ENCODE results near the gene MCF2L2. TPM values are rescaled to one million over a fixed set of nuclear protein-coding genes. Genes with fewer than 3 reads are reported as not detected.

The MCF2L2 gene
- total and polyA plus RNA-seq, 2 experiments from 2014 or later = 4.4 to 12.9 TPM

GRCh38 chr3:183284570-183284969 lies 143.8 kb downstream of the MCF2L2 start:
- Histone ChIP-seq H3K27ac (no peak overlapping the region), H3K9me3 (ENCODE audit: low read depth) (no peaks in the 10 kb centered on the region), H3K4me3 (no peak overlapping the region), H3K4me1 (ENCODE audit: low read depth) (no peaks in the 10 kb centered on the region), H3K36me3 (no peaks in the 10 kb centered on the region), H3K27me3 (no peaks in the 10 kb centered on the region)
- DNase-seq (ENCODE audit: low read depth in 1 of 2, low spot score in 1 of 2) = no peak
- no peak for TF ChIP-seq CTCF (IDR thresholded peaks at IDR 0.05; ENCODE audit: low read depth, low read length)

GRCh38 chr3:183283886-183284285 lies 144.5 kb downstream of the MCF2L2 start:
- TF ChIP-seq CTCF (IDR thresholded peaks at IDR 0.05; ENCODE audit: low read depth, low read length) = no peak
- no peaks in the 10 kb centered on the region for H3K36me3 ChIP-seq
- DNase-seq (ENCODE audit: low read depth in 1 of 2, low spot score in 1 of 2) = no peak

GRCh38 chr3:183281126-183281797 lies 147.2 kb downstream of the MCF2L2 start:
- no peaks in the 10 kb centered on the region for H3K4me1 ChIP-seq (ENCODE audit: low read depth)
- H3K4me3 ChIP-seq = no peak overlapping the region
- H3K9me3 ChIP-seq (ENCODE audit: low read depth) = no peaks in the 10 kb centered on the region
- H3K36me3 ChIP-seq = no peaks in the 10 kb centered on the region
- H3K27me3 ChIP-seq = no peaks in the 10 kb centered on the region
- H3K27ac ChIP-seq = no peak overlapping the region
- TF ChIP-seq CTCF (IDR thresholded peaks at IDR 0.05; ENCODE audit: low read depth, low read length) = no peak
- no peak for DNase-seq (ENCODE audit: low read depth in 1 of 2, low spot score in 1 of 2)

More at GRCh38 chr3:183283886-183284285, 144.5 kb downstream of the MCF2L2 start:
- Histone ChIP-seq H3K27me3 (no peaks in the 10 kb centered on the region), H3K4me3 (no peak overlapping the region), H3K9me3 (ENCODE audit: low read depth) (no peaks in the 10 kb centered on the region), H3K4me1 (ENCODE audit: low read depth) (no peaks in the 10 kb centered on the region), H3K27ac (no peak overlapping the region)

GRCh38 chr3:183279371-183279770 lies 149.0 kb downstream of the MCF2L2 start:
- no peaks in the 10 kb centered on the region for H3K27me3 ChIP-seq
- no peaks in the 10 kb centered on the region for H3K36me3 ChIP-seq
- no peak overlapping the region for H3K27ac ChIP-seq
- no peaks in the 10 kb centered on the region for H3K4me1 ChIP-seq (ENCODE audit: low read depth)
- TF ChIP-seq CTCF (IDR thresholded peaks at IDR 0.05; ENCODE audit: low read depth, low read length) = no peak
- no peak overlapping the region for H3K4me3 ChIP-seq
- no peak for DNase-seq (ENCODE audit: low read depth in 1 of 2, low spot score in 1 of 2)
- H3K9me3 ChIP-seq (ENCODE audit: low read depth) = no peaks in the 10 kb centered on the region

GRCh38 chr3:183278479-183279088 lies 149.8 kb downstream of the MCF2L2 start:
- Histone ChIP-seq H3K27me3 (no peaks in the 10 kb centered on the region), H3K4me1 (ENCODE audit: low read depth) (no peaks in the 10 kb centered on the region), H3K27ac (no peak overlapping the region), H3K4me3 (no peak overlapping the region), H3K36me3 (no peaks in the 10 kb centered on the region), H3K9me3 (ENCODE audit: low read depth) (no peaks in the 10 kb centered on the region)
- TF ChIP-seq CTCF (IDR thresholded peaks at IDR 0.05; ENCODE audit: low read depth, low read length) = no peak
- no peak for DNase-seq (ENCODE audit: low read depth in 1 of 2, low spot score in 1 of 2)
